H9 (cell line): ENCODE measurements around the gene DHRSX. TPM values are rescaled to one million over a fixed set of nuclear protein-coding genes. Genes with fewer than 3 reads are reported as not detected.
A peak's percentile ranks its signal among the peaks of the same experiment; 100 is the strongest.

Experiments used
- DNase-seq: peaks from one replicate; pipeline ENCODE4 v3.0.0-alpha.2; 2017
- H2AFZ ChIP-seq: one replicate; pipeline ENCODE4 v1.6.1; 2013; ENCODE audit warnings: mild to moderate bottlenecking, low read length, control low read depth, moderate library complexity
- H2AK5ac ChIP-seq: 2 replicates; pipeline ENCODE4 v1.6.1; 2013; ENCODE audit warnings: low read length, control low read depth, mixed read lengths; ENCODE audit not compliant: insufficient read length
- H2BK120ac ChIP-seq: one replicate; pipeline ENCODE4 v1.6.1; 2013; ENCODE audit warnings: low read depth, mild to moderate bottlenecking, low read length, control low read depth, inconsistent platforms; ENCODE audit not compliant: poor library complexity, severe bottlenecking
- H2BK12ac ChIP-seq: 2 replicates; pipeline ENCODE4 v1.6.1; 2013; ENCODE audit warnings: low read length, control low read depth, mixed read lengths, low read depth; ENCODE audit not compliant: insufficient read length
- H2BK15ac ChIP-seq: 2 replicates; pipeline ENCODE4 v1.6.1; 2013; ENCODE audit warnings: low read depth, low read length, control low read depth
- H2BK20ac ChIP-seq: one replicate; pipeline ENCODE4 v1.6.1; 2013; ENCODE audit warnings: low read depth, mild to moderate bottlenecking, low read length, control low read depth, inconsistent platforms; ENCODE audit not compliant: poor library complexity, severe bottlenecking
- H2BK5ac ChIP-seq: 2 replicates; pipeline ENCODE4 v1.6.1; 2013; ENCODE audit warnings: low read length, control low read depth, mixed read lengths; ENCODE audit not compliant: insufficient read length
- H3K14ac ChIP-seq: 2 replicates; pipeline ENCODE4 v1.6.1; 2013; ENCODE audit warnings: low read length, control low read depth; ENCODE audit not compliant: insufficient read depth
- H3K18ac ChIP-seq: 2 replicates; pipeline ENCODE4 v1.6.1; 2013; ENCODE audit warnings: low read depth, mild to moderate bottlenecking, mixed read lengths, low read length, control low read depth; ENCODE audit not compliant: insufficient read length
- H3K23ac ChIP-seq: 2 replicates; pipeline ENCODE4 v1.6.1; 2013; ENCODE audit warnings: low read length, control low read depth, mixed read lengths, low read depth; ENCODE audit not compliant: insufficient read length
- H3K23me2 ChIP-seq: 2 replicates; pipeline ENCODE4 v1.6.1; 2013; ENCODE audit warnings: low read depth, mild to moderate bottlenecking, mixed read lengths, low read length, control low read depth; ENCODE audit not compliant: insufficient read length, poor library complexity, severe bottlenecking
- H3K27ac ChIP-seq: 2 replicates; pipeline ENCODE4 v1.5.1; 2013; ENCODE audit warnings: low read length, control low read depth, mixed read lengths, low read depth; ENCODE audit not compliant: insufficient read length
- H3K27me3 ChIP-seq: 2 replicates; pipeline ENCODE4 v1.6.1; 2013; ENCODE audit warnings: low read length, control low read depth, inconsistent platforms; ENCODE audit not compliant: insufficient read depth
- H3K4ac ChIP-seq: 2 replicates; pipeline ENCODE4 v1.6.1; 2013; ENCODE audit warnings: low read depth, mild to moderate bottlenecking, control low read depth, inconsistent platforms, low read length, moderate library complexity
- H3K4me1 ChIP-seq: 2 replicates; pipeline ENCODE4 v1.6.1; 2013; ENCODE audit warnings: low read length, control low read depth, inconsistent platforms; ENCODE audit not compliant: insufficient read depth
- H3K4me2 ChIP-seq: 2 replicates; pipeline ENCODE4 v1.6.1; 2013; ENCODE audit warnings: low read length, control low read depth, mixed read lengths; ENCODE audit not compliant: insufficient read length, insufficient read depth
- H3K56ac ChIP-seq: 2 replicates; pipeline ENCODE4 v1.6.1; 2013; ENCODE audit warnings: low read depth, mild to moderate bottlenecking, mixed read lengths, low read length, control low read depth; ENCODE audit not compliant: insufficient read length
- H3K79me1 ChIP-seq: 2 replicates; pipeline ENCODE4 v1.6.1; 2013; ENCODE audit warnings: low read depth, mild to moderate bottlenecking, moderate library complexity, low read length, control low read depth, inconsistent platforms; ENCODE audit not compliant: insufficient read depth, poor library complexity, severe bottlenecking
- H3K79me2 ChIP-seq: 2 replicates; pipeline ENCODE4 v1.6.1; 2013; ENCODE audit warnings: low read length, control low read depth, inconsistent platforms; ENCODE audit not compliant: insufficient read depth
- H3K9ac ChIP-seq: 2 replicates; pipeline ENCODE4 v1.6.1; 2013; ENCODE audit warnings: low read length, control low read depth, mixed read lengths; ENCODE audit not compliant: insufficient read length; ENCODE audit errors: extremely low read depth
- H3K9me3 ChIP-seq: one replicate; pipeline ENCODE4 v1.6.1; 2013; ENCODE audit warnings: low read depth, low read length, inconsistent platforms; ENCODE audit not compliant: control insufficient read depth
- H3T11ph ChIP-seq: one replicate; pipeline ENCODE4 v1.6.1; 2013; ENCODE audit warnings: mild to moderate bottlenecking, low read length, control low read depth, inconsistent platforms
- H4K20me1 ChIP-seq: one replicate; pipeline ENCODE4 v1.6.1; 2013; ENCODE audit not compliant: control insufficient read depth, insufficient read length, insufficient read depth
- H4K5ac ChIP-seq: 2 replicates; pipeline ENCODE4 v1.6.1; 2013; ENCODE audit warnings: low read depth, mild to moderate bottlenecking, mixed read lengths, low read length, control low read depth; ENCODE audit not compliant: insufficient read length
- H4K8ac ChIP-seq: replicated peaks from 2 replicates; pipeline ENCODE4 v1.6.1; 2013; ENCODE audit warnings: low read length, control low read depth, mixed read lengths, low read depth; ENCODE audit not compliant: insufficient read length
- H4K91ac ChIP-seq: 2 replicates; pipeline ENCODE4 v1.6.1; 2013; ENCODE audit warnings: low read depth, mild to moderate bottlenecking, moderate library complexity, mixed read lengths, low read length, control low read depth; ENCODE audit not compliant: insufficient read length
- H3K27ac Mint-ChIP-seq, 3 experiments: 2 replicates in 2 of 3; 3 replicates in 1 of 3; pipeline ENCODE4 v1.8.0; 2020 to 2021; ENCODE audit warnings: mixed read lengths in 3 of 3, mild to moderate bottlenecking in 1 of 3, moderate library complexity in 1 of 3
- H3K27me3 Mint-ChIP-seq: 2 replicates; pipeline ENCODE4 v1.8.0; 2021; ENCODE audit warnings: low read depth, mild to moderate bottlenecking, moderate library complexity, mixed read lengths
- H3K36me3 Mint-ChIP-seq, 3 experiments: 2 replicates in 2 of 3; 3 replicates in 1 of 3; pipeline ENCODE4 v1.8.0; 2020 to 2021; ENCODE audit warnings: low read depth in 3 of 3, mixed read lengths in 3 of 3; ENCODE audit not compliant: insufficient read depth in 1 of 3
- H3K4me1 Mint-ChIP-seq, 2 experiments: 2 replicates each; pipeline ENCODE4 v1.8.0; 2020; ENCODE audit warnings: mixed read lengths in 2 of 2
- H3K4me3 Mint-ChIP-seq, 2 experiments: 2 replicates in 1 of 2; 3 replicates in 1 of 2; pipeline ENCODE4 v1.8.0; 2020 to 2021; ENCODE audit warnings: mild to moderate bottlenecking in 2 of 2, mixed read lengths in 2 of 2, moderate library complexity in 1 of 2
- H3K9me3 Mint-ChIP-seq, 2 experiments: 2 replicates in 1 of 2; 3 replicates in 1 of 2; pipeline ENCODE4 v1.8.0; 2020; ENCODE audit warnings: mild to moderate bottlenecking in 2 of 2, mixed read lengths in 2 of 2, moderate library complexity in 1 of 2
- WGBS: extraction: QIAGEN DNeasy Blood & Tissue Kit; methylation state at CpG from one replicate; pipeline ENCODE4 v1.1.7; 2013; ENCODE audit warnings: missing lambda C conversion rate, low lambda C conversion rate, mixed read lengths; ENCODE audit not compliant: insufficient read length; ENCODE audit errors: extremely low coverage; 5-methylcytosine and 5-hydroxymethylcytosine counted together
- total RNA-seq: library from RNA; stranded (reverse); gene quantifications from 2 replicates; pipeline ENCODE4 v1.2.1, GENCODE V29; 2021
- TF ChIP-seq, protein P1 (sequence below): fragments of 200-600 bp; sonication (generic); conservative IDR thresholded peaks from 3 replicates; pipeline ENCODE4 v1.8.0; 2021; ENCODE audit warnings: antibody characterized with exemption, mild to moderate bottlenecking

DHRSX gene
- total RNA-seq, 1 experiment from 2014 or later = 44.0 TPM

- Histone ChIP-seq H2BK120ac (no peak overlapping the region), H3K4ac (no peak overlapping the region), H3K79me1 (peaks cover 4% of the 10 kb centered on the region), H4K91ac (no peak overlapping the region), H3K4me2 (no peak overlapping the region), H4K20me1 (no peaks in the 10 kb centered on the region), H3K79me2 (peaks cover 6% of the 10 kb centered on the region; the same call in 1 of the 2 replicates), H2BK15ac (no peak overlapping the region), H3K4me1 (peaks cover 3% of the 10 kb centered on the region; the same call in 1 of the 2 replicates), H3K23me2 (no peaks in the 10 kb centered on the region), H3K18ac (no peak overlapping the region), H3K27ac (no peak overlapping the region), H2AK5ac (no peak overlapping the region), H3K14ac (0 out of 2 replicates have a peak overlapping the region, but pooled peaks have one; percentile 35), H2BK20ac (no peak overlapping the region), H3K27me3 (no peaks in the 10 kb centered on the region), H4K5ac (no peak overlapping the region), H3K56ac (no peak overlapping the region), H2BK12ac (peak overlapping the region; percentile 41), H3T11ph (no peak overlapping the region), H3K23ac (no peak overlapping the region), H3K9me3 (peaks cover 18% of the 10 kb centered on the region), H2AFZ (no peak overlapping the region), H3K9ac (no peak overlapping the region), H4K8ac (no peak overlapping the region), H2BK5ac (peak overlapping the region; percentile 21)
- peaks cover 5% of the 10 kb centered on the region for H3K27me3 Mint-ChIP-seq
- WGBS = no CpG with 5 or more reads among the region's 3 CpGs
- peaks cover 52 to 75% (median 59%) of the 10 kb centered on the region in 3 experiments for H3K36me3 Mint-ChIP-seq
- H3K4me1 Mint-ChIP-seq = peaks cover 22 to 30% of the 10 kb centered on the region in 2 experiments
- TF ChIP-seq, protein P1, sequence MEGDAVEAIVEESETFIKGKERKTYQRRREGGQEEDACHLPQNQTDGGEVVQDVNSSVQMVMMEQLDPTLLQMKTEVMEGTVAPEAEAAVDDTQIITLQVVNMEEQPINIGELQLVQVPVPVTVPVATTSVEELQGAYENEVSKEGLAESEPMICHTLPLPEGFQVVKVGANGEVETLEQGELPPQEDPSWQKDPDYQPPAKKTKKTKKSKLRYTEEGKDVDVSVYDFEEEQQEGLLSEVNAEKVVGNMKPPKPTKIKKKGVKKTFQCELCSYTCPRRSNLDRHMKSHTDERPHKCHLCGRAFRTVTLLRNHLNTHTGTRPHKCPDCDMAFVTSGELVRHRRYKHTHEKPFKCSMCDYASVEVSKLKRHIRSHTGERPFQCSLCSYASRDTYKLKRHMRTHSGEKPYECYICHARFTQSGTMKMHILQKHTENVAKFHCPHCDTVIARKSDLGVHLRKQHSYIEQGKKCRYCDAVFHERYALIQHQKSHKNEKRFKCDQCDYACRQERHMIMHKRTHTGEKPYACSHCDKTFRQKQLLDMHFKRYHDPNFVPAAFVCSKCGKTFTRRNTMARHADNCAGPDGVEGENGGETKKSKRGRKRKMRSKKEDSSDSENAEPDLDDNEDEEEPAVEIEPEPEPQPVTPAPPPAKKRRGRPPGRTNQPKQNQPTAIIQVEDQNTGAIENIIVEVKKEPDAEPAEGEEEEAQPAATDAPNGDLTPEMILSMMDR = no peak
- peaks cover 44 to 51% of the 10 kb centered on the region in 2 experiments for H3K9me3 Mint-ChIP-seq
- DNase-seq = no peak
- H3K27ac Mint-ChIP-seq = peak overlapping the region; percentile 64 to 94 (median 90)
- H3K4me3 Mint-ChIP-seq = no peak overlapping the region
These were observed 38.0 kb downstream of the DHRSX start for GRCh38 chrX:2462780-2463179.
